Thyroid gland (tissue), 4 donors: Measurements from ENCODE around the gene PADI3. TPM values are rescaled to one million over a fixed set of nuclear protein-coding genes. Genes with fewer than 3 reads are reported as not detected.

Source experiments
- DNase-seq, 2 donors: peaks; one replicate each; pipeline ENCODE4 v3.0.0-alpha.2; 2019
- H3K27ac ChIP-seq, 3 donors: fragments of 200-600 bp; sonication (generic); 1 replicate in 2 of 3; 2 replicates in 1 of 3; pipeline ENCODE4 v1.5.1; 2016 to 2019; ENCODE audit warnings: mild to moderate bottlenecking in 1 of 3, moderate library complexity in 1 of 3
- H3K27me3 ChIP-seq: fragments of 200-600 bp; sonication (generic); one replicate; pipeline ENCODE4 v1.5.1; 2019
- H3K36me3 ChIP-seq, 2 donors: fragments of 200-600 bp; sonication (generic); one replicate each; pipeline ENCODE4 v1.5.1; 2016 to 2019
- H3K4me1 ChIP-seq, 2 donors: fragments of 200-600 bp; sonication (generic); one replicate each; pipeline ENCODE4 v1.5.1; 2017 to 2019
- H3K4me3 ChIP-seq, 3 donors: fragments of 200-600 bp; sonication (generic); replicated peaks in 1 of 3; 1 replicate in 2 of 3; 2 replicates in 1 of 3; pipeline ENCODE4 v1.5.1; 2016; ENCODE audit warnings: mild to moderate bottlenecking in 1 of 3
- H3K9me3 ChIP-seq: fragments of 200-600 bp; sonication (generic); one replicate; pipeline ENCODE4 v1.5.1; 2017
- CTCF ChIP-seq, 6 experiments: fragments of 200-600 bp in 3 of 6; fragments of 450-650 bp in 3 of 6; sonication (generic) in 3 of 6; IDR thresholded peaks; one replicate each; pipeline ENCODE4 v1.5.1; 2016 to 2019; ENCODE audit warnings: antibody characterized with exemption in 6 of 6, mild to moderate bottlenecking in 2 of 6, inconsistent platforms in 1 of 6, moderate library complexity in 1 of 6
- POLR2A ChIP-seq, 2 donors: fragments of 450-650 bp; IDR thresholded peaks; one replicate each; pipeline ENCODE4 v1.6.1; 2017; ENCODE audit warnings: antibody characterized with exemption in 2 of 2, mild to moderate bottlenecking in 2 of 2, moderate library complexity in 1 of 2
- WGBS, 2 donors: methylation state at CpG; one replicate each; pipeline ENCODE4 v1.1.5; 2017; 5-methylcytosine and 5-hydroxymethylcytosine counted together
- intact Hi-C: fragments of 100-400 bp; cut with DNase I; formaldehyde crosslinking; loops from one replicate; pipeline ENCODE4 v1.15.1; 2023
- total RNA-seq, 4 donors: library from RNA; depleted of rRNA; stranded (reverse); fragments of >200 nt; gene quantifications; one replicate each; pipeline ENCODE4 v1.2.3, GENCODE V29; 2016

The PADI3 gene, protein sequence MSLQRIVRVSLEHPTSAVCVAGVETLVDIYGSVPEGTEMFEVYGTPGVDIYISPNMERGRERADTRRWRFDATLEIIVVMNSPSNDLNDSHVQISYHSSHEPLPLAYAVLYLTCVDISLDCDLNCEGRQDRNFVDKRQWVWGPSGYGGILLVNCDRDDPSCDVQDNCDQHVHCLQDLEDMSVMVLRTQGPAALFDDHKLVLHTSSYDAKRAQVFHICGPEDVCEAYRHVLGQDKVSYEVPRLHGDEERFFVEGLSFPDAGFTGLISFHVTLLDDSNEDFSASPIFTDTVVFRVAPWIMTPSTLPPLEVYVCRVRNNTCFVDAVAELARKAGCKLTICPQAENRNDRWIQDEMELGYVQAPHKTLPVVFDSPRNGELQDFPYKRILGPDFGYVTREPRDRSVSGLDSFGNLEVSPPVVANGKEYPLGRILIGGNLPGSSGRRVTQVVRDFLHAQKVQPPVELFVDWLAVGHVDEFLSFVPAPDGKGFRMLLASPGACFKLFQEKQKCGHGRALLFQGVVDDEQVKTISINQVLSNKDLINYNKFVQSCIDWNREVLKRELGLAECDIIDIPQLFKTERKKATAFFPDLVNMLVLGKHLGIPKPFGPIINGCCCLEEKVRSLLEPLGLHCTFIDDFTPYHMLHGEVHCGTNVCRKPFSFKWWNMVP
- not detected for total RNA-seq

- H3K27me3 ChIP-seq: no peaks in the 10 kb centered on the region
- H3K9me3 ChIP-seq: no peaks in the 10 kb centered on the region
- no peak for DNase-seq
These were observed at the start of gene PADI3 for GRCh38 chr1:17248781-17249180. PADI3 (plus strand) TSS chr1:17249098; CDS start chr1:17249138, 40 bp downstream.

DNA sequence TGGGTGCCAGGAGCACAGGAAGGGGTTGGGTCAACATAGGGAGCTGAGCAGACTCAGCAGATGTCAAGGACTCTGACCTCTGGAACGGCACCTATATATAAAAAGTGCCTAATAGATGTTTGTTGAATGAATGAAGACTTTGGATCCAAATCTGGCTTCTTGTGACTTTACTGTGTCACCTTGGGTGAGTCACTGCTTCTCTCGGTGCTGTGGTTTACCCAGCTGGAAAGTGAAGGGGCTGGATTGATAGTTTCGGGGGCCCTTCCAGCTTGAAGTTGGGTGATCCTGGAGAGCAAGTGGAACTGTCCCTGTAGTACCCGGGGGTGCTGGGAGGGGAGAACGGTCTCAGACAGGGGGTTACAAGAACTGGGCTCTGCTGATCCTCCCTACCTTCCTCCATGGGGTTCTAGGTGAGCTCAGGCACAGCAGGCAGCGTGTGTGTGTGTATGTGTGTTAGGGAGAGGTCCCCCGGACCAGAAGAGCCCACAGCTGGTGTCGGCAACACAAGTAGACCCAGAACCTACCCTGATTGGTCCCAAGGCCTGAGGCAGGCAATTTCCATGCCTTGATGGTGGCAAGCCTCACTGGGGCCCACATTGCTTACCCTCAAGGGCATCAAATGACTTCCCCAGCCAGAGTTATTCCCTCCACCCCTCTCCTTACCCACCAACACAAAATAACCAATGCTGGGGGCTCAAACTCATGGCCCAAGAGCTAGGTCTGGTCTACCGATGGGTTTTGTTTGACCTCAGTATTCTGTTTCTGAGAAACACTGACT, 49.4 kb upstream of the PADI3 start:
- Histone ChIP-seq H3K27ac (no peak overlapping the region), H3K4me1 (no peaks in the 10 kb centered on the region), H3K4me3 (no peak overlapping the region), H3K36me3 (no peaks in the 10 kb centered on the region), H3K27me3 (no peaks in the 10 kb centered on the region), H3K9me3 (no peaks in the 10 kb centered on the region)
- intact Hi-C loops: no loop called here
- TF ChIP-seq CTCF (IDR thresholded peaks at IDR 0.05) (no peak), POLR2A (IDR thresholded peaks at IDR 0.05) (no peak)
- 80 to 87% methylated on average over 9 of the region's 9 CpGs for whole genome bisulfite sequencing, 2 donors
- DNase-seq: no peak

More at GRCh38 chr1:17248781-17249180, at the start of gene PADI3:
- H3K36me3 ChIP-seq: no peaks in the 10 kb centered on the region
- TF ChIP-seq POLR2A (IDR thresholded peaks at IDR 0.05): no peak
- no peak for TF ChIP-seq CTCF (IDR thresholded peaks at IDR 0.05)
- no peak within 1 kb of the TSS for H3K27ac ChIP-seq
- no peaks in the 10 kb centered on the region for H3K4me1 ChIP-seq
- intact Hi-C loops: no loop called here
- H3K4me3 ChIP-seq: no peak within 1 kb of the TSS
- 73 to 85% methylated on average over 9 of the region's 9 CpGs for WGBS, 2 donors

DNA sequence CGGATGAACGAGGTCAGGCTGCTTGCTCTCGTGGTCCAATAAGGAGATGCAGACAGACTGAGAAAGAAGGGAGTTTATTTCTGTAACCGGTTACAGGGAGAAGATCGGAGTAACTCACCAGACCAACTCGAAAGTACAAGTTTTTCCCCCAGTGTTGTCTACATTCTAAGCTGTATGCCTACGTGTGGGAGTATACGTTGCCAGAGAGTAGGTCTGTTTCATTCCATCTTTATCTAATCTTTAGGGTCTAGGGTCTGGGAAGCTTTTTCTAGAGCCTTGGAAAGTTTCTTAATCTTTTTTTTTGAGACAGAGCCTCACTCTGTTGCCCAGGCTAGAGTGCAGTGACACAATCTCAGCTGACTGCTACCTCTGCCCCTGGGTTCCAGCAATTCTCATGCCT, 48.7 kb upstream of the PADI3 start:
- no peaks in the 10 kb centered on the region for H3K27me3 ChIP-seq
- no peak overlapping the region for H3K4me3 ChIP-seq
- no peak for DNase-seq
- no peak for TF ChIP-seq POLR2A (IDR thresholded peaks at IDR 0.05)
- TF ChIP-seq CTCF (IDR thresholded peaks at IDR 0.05): no peak
- intact Hi-C loops: no loop called here
- H3K4me1 ChIP-seq: no peaks in the 10 kb centered on the region
- H3K36me3 ChIP-seq: no peaks in the 10 kb centered on the region
- H3K9me3 ChIP-seq: no peaks in the 10 kb centered on the region
- H3K27ac ChIP-seq: no peak overlapping the region
- 64 to 77% methylated on average over 8 of the region's 8 CpGs for WGBS, 2 donors

GRCh38 chr1:17200756-17201155, 48.1 kb upstream of the PADI3 start:
- no peak for TF ChIP-seq CTCF (IDR thresholded peaks at IDR 0.05)
- TF ChIP-seq POLR2A (IDR thresholded peaks at IDR 0.05): no peak
- intact Hi-C loops: no loop called here
- Histone ChIP-seq H3K36me3 (no peaks in the 10 kb centered on the region), H3K27me3 (no peaks in the 10 kb centered on the region), H3K9me3 (no peaks in the 10 kb centered on the region), H3K27ac (no peak overlapping the region), H3K4me3 (no peak overlapping the region), H3K4me1 (no peaks in the 10 kb centered on the region)
- no peak for DNase-seq
- 75 to 81% methylated on average over 5 of the region's 5 CpGs for WGBS, 2 donors
